Upper lobe of left lung (tissue), 4 donors: ENCODE measurements around the gene CLVS2.

Source experiments
- CTCF ChIP-seq, 6 experiments: fragments of 450-650 bp in 4 of 6; fragments of 200-600 bp in 2 of 6; sonication (generic) in 2 of 6; IDR thresholded peaks; one replicate each; pipeline ENCODE4 v1.5.1; 2016 to 2019; ENCODE audit warnings: antibody characterized with exemption in 6 of 6
- POLR2A ChIP-seq, 4 donors: fragments of 450-650 bp; IDR thresholded peaks; one replicate each; pipeline ENCODE4 v1.5.1; 2016 to 2017; ENCODE audit warnings: antibody characterized with exemption in 4 of 4, mild to moderate bottlenecking in 2 of 4
- POLR2AphosphoS5 ChIP-seq, 2 donors: sonication (generic); formaldehyde crosslinking; IDR thresholded peaks; one replicate each; pipeline ENCODE4 v1.5.1; 2017; ENCODE audit warnings: antibody characterized with exemption in 2 of 2

GRCh38 chr6:122947355-122947754, 48.7 kb upstream of the CLVS2 start:
- TF ChIP-seq CTCF (IDR thresholded peaks at IDR 0.05) (no peak), POLR2AphosphoS5 (IDR thresholded peaks at IDR 0.05) (no peak), POLR2A (IDR thresholded peaks at IDR 0.05) (no peak)
